Gastrocnemius medialis (tissue), 4 donors: ENCODE results near the gene DOK5.

Source experiments
- CTCF ChIP-seq, 5 experiments: fragments of 450-650 bp in 3 of 5; fragments of 200-600 bp in 2 of 5; sonication (generic) in 2 of 5; IDR thresholded peaks in 4 of 5; conservative IDR thresholded peaks in 1 of 5; 1 replicate in 4 of 5; 2 replicates in 1 of 5; pipeline ENCODE4 v1.5.1; 2016 to 2019; ENCODE audit warnings: antibody characterized with exemption in 5 of 5, mild to moderate bottlenecking in 3 of 5, moderate library complexity in 3 of 5
- POLR2A ChIP-seq, 2 donors: fragments of 450-650 bp; IDR thresholded peaks; one replicate each; pipeline ENCODE4 v1.6.1; 2017; ENCODE audit warnings: antibody characterized with exemption in 2 of 2, mild to moderate bottlenecking in 2 of 2, moderate library complexity in 2 of 2

DNA sequence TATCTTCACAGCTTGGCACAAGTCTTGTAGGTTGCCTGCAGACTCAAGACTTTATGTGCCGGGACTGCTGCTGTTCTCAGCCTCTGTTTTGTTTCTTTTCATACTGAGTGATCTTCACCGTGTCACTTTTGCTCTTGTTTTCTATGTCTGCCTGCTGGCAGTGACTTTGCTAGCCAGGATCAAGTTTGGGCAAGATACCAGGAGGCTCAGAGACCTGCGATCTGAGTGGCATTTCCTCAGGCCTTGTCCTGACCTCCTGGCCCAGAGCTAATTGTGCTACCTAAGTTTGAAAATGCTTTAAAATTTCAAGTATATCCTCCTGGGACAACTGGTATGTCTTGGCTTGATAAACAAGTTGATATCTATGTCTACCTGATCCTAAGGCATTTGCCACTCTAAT is 57.2 kb downstream of the DOK5 start:
- TF ChIP-seq CTCF (IDR thresholded peaks at IDR 0.05 in 4 of 5, conservative IDR thresholded peaks at IDR 0.05 in 1 of 5) (no peak), POLR2A (IDR thresholded peaks at IDR 0.05) (no peak)
